DMS153 (cell line): ENCODE data around the gene GGN.
"Not testable (repeated sequence)": the region's sequence is repeated elsewhere in the genome, so short reads cannot be mapped to it uniquely, and the experiment has no call there.

Experiments
- DNase-seq: peaks from one replicate; lab custom pipeline; 2025; lab: John Stamatoyannopoulos, UW

The GGN gene, protein sequence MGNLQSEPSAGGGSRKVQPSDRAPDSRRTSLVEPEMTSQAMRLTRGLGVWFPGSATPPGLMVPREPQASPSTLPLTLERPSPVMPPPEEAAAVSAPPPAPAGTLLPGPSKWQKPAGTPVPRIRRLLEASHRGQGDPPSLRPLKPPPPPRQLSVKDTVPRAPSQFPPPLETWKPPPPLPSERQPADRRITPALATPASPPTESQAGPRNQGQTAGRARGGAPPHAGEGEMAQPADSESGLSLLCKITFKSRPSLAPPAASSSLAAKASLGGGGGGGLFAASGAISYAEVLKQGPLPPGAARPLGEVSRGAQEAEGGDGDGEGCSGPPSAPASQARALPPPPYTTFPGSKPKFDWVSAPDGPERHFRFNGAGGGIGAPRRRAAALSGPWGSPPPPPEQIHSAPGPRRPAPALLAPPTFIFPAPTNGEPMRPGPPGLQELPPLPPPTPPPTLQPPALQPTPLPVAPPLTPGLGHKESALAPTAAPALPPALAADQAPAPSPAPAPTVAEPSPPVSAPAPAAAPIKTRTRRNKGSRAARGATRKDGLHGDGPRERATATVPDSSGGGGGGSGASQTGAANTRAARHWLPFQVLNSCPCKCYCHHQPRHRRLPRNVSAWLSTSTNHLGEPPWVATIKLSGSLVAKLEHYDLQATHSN

DNA sequence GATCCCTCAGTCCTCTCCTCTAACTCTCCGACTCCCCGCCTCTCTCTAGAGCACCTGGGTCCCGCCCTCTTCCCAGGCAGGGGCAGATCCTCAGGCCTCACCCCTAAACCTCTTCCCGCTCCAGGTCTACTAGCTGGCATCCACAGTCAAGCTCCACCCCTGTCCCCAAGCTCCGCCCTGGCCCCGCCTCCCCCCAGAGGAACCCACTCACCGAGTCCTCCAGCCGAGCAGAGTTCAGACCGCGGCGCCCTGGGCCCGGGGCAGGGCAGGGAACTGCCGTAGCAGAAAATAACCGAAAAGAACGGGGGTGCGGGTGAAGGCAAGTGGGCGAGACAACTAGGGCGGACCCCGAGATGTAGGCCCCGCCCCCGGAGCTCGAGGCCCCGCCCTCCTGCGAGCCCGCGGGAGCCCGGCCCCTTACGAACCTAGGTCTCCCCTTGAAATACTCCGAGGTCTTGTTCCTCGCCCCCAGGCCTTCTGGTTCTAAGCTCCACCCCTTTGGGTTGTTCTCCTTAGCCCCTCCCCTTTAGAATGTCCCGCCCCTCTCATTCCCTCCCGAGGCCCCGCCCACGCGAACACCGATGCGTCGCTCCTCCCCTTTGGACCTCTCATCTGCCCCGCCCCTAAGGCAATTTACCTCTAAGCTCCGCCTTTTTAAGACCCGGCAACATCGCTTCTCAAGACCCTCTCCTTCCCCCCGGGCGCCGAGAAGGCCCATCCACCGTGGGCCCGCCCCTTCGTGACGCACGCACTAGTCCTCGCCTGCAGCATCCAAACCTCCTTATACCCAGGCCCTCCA is at the start of gene GGN:
TSS of gene GGN (minus strand) at position 485 of the 799 bp plus-strand sequence. CDS start 773 bp downstream, outside the sequence.
- peak; percentile 85 for DNase-seq

DNA sequence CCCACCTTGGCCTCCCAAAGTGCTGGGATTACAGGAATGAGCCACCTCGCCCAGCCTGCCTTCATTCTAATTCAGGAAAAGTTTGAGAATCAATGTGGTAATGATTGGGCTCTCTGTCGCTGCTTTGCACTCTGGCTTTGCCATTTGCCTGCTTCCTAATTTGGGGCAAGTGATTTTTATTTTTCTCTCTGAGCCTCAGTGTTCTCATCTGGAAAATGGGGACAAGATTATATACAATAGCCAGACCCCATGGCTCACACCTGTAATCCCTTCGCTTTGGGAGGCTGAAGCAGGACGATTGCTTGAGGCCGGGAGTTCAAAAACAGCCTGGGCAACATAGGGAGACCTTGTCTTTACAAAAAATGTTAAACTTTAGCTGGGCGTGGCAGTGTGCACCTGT is 49.5 kb upstream of the GGN start:
- DNase-seq: no peak

DNA sequence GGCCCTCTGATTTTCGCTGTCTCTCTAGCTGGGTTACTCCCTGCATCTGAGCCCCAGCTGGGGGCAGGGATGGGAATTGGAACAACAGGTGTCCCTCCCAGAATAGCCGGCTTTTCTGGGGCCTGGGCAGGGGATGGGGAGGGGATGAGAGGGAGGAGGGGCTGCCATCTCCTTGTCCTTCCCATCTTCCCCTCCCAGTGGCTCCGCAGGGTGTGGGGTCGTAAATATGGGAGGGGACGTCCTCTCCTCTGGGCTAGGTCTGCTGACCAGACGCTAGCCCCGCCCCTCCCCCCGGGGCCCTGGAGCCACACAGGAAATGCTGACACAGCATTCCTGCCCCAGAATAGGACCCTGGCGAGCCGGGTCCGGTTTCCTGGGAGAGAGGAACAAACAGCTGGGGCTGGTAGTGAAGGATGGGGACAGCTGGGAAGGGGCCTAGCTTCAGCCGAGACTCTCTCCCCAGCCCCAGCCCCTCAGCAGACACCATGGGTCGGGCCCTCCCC is 46.8 kb upstream of the GGN start:
- DNase-seq: no peak

DNA sequence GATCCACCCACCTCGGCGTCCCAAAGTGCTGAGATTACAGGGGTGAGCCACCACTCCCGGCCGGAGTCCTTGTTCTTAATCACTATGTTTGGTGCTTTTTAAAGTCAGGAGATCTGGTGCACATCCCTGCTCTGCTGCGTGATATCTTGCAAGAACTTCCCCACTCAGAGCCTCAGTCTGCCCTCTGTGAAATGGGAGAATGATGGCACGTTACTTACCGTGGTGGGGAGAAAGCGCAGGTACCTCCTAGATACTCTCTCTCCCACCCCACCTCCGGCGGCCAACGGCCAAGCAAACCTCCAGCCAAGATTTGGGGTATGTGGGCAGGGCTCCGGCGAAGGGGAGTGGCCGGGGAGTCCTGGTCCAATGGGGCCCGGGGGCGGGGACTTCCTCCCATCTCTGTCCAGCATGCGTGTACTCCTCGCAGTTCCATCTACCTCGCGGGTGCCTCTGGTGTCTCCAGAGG is 45.5 kb upstream of the GGN start, which contains the start of gene RYR1:
TSS of gene RYR1 (plus strand) at position 424 of the 466 bp plus-strand sequence. CDS start 139 bp downstream, outside the sequence.
- no peak for DNase-seq

DNA sequence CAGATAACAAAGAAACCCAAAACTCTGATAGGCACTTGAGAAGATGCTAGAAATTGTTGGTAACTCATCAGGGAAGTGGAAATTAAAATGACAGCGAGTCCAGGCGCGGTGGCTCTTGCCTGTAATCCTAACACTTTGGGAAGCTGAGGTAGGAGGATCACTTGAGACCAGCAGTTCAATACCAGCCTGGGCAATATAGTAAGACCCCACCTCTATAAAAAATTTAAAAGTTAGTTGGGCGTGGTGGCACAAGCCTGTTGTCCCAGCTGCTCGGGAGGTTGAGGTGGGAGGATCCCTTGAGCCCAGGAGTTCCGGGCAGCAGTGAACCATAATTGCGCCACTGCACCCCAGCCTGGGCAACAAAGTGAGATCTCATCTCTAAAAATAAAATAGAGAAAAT is 43.1 kb upstream of the GGN start:
- no peak for DNase-seq

DNA sequence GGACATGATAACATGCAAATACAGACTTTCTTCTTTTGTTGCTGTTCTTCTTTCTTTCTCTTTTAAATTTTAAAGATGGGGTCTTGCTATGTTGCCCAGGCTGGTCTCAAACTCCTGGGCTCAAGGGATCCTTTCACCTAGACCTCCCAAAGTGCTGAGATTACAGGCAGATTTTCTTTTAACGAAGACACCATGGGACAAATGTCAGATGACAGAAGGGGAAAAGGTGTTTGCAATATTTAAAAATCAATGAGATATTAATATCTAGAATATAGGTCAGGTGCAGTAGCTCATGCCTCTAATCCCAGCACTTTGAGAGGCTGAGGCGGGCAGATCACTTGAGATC is 42.0 kb upstream of the GGN start:
- no peak for DNase-seq

DNA sequence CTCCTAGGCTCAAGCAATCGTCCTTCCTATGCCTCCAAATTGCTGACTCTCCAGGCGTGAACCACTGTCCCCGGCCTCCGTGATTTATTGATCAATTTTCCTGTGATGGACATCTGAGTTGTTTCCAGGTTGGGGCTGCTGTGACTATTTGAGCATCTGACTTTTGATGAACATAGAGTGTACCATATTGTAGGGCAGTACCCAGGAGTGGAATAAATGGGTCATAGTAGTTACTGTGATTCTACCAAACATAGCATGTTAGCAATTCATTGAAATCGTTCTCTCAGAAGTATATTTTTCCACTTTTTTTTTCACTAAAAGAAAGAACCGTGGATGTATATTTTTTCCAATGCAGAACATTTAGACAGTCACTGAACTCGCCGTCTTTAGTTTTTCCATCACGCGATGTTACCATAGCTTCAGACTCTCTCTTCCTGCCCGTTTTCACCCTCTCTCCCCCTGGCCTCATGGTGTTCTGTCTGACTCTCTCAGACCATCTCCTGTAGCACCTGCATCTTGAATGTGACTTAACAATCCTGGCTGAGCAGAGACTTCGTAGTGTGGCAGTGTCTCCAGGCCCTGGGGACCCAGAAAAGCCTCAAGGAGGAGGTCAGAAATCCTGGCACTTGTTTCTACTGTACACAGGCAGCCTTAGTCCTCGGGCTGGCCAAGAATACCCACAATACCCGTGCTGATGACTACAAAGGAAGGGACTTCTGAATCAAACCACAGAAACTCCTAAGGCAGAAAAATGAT is 41.4 kb upstream of the GGN start:
- DNase-seq: no peak

DNA sequence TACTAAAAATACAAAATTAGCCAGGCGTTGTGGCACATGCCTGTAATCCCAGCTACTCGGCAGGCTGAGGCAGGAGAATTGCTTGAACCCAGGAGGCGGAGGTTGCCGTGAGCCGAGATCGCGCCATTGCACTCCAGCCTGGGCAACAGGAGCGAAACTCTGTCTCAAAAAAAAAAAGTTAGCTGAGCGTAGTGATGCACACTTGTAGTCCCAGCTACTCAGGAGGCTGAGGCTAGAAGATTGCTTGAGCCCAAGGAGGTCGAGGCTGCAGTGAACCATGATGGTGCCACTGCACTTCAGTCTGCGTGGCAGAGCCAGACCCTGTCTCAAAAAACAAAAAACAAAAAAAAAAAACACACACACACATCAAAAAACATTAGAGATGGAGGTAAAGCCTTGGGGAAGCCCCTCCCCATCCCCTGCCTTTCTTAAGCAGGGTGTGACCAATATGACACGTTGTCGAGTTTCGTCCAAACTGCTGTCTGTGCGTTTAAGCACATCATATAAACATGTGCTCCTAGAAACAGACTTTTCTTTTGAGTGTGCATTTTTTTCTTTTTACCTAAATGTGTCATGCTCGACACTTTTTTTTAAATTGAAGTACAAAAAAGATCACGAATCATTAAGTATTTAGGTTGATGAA is 39.3 kb upstream of the GGN start:
- DNase-seq: not testable (repeated sequence)

DNA sequence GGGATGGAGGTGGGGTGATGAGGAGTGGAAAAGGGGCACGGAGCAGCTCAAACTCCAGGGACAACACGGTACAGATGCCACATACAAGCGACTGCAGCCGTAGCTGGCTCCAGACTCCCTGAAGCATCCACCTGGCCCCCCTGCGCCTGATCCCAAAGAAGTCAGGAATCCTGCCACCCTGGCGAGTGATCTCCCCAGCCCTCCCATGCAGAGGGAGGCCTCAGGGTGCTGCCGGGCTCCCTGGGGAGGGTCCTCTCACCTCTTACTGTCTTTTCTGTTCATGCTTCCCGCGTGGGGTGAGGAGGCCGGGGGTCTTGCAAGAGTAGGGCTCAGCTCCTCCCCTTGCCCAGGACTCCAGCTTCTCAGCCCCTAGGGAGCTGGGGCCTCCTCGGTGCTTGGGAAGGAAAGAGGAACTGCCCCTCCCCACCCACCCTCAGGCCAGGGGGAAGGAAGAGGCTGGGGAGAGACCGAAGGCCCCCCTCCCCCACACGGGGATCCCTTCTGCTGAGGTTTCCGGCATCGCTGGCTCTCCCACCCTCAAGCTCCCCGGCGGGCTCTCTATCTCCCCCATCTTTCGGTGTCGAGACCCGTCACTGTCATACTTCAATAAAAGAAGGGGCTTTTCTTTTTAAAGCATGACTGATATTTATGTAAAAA is 38.1 kb upstream of the GGN start, which contains the start of gene RASGRP4:
TSS of gene RASGRP4 (minus strand) at position 410 of the 657 bp plus-strand sequence. CDS start at position 282, 128 bp downstream.
- DNase-seq: no peak

DNA sequence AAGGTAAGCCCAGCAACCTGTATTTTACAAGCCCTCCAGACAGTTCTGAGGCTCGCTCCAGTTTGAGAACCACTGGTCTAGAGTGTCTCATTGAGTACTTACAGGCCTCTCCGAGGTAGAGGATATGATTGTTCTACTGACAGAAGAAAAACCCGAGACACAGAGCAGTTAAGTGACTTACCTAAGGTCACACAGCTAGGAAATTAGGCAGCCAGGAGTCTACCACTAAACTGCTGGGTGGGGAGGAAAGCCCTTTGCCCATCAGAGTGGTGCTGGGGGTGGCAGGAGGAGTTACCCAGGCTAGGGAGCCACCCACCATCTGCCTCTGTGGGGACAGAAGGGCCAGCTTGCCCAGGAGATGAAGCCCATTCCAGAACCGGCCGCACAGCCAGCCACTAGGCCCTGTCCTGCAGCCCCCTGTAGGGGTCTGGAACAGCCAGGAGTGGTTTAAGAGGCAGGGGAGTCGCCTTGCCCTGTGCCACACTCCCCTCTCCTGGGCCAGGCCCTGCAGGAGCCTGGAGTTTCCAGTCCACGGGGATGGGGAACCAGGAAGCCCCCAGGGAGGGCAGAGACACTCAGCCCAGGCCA is 37.5 kb upstream of the GGN start:
- no peak for DNase-seq

DNA sequence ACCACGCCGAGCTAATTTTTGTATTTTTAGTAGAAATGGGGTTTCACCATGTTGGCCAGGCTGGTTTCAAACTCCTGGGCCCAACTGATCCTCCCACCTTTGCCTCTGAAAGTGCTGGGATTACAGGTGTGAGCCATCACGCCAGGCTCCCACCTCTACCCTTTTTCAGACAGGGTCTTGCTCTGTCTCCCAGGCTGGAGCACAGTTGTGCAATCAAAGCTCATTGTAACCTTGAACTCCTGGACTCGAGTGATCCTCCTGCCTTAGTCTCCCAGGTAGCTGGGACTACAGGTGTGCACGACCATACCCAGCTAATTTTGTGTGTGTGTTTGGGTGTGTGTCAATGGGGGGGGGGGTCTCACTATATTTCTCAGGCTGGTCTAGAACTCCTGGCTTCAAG is 36.4 kb upstream of the GGN start:
- no peak for DNase-seq

DNA sequence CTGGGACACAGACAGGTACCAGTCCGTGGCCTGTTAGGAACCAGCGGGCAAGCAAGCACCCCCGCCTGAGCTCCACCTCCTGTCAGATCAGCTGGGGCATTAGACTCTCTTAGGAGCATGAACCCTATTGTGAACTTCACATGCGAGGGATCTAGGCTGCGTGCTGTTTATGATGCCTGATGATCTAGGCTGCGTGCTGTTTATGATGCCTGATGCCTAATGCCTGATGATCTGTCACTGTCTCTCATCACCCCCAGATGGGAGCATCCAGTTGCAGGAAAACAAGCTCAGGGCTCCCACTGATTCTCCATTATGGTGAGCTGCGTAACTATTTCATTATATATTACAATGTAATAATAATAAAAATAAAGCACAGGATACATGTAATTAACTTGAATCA is 34.6 kb upstream of the GGN start:
- DNase-seq: no peak

DNA sequence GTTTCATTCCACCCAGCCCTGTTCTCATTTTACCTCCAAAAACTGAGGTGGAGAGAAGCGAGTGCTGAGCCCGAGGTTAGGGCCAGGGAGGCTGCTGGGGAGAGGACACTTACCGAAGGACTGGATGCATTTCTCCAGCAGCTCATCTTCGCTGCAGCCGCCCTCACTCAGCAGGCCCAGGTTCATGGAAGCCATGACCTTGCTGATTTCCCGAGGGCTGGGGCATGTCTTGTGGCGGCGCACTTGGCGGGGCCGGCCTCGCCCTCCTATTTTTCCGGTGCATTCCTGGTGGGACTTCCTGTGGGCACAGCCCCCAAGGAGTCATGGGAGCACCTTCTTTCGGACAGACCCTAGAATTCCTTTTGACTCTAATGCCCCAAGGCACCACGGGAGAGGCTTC is 34.0 kb upstream of the GGN start:
- no peak for DNase-seq

DNA sequence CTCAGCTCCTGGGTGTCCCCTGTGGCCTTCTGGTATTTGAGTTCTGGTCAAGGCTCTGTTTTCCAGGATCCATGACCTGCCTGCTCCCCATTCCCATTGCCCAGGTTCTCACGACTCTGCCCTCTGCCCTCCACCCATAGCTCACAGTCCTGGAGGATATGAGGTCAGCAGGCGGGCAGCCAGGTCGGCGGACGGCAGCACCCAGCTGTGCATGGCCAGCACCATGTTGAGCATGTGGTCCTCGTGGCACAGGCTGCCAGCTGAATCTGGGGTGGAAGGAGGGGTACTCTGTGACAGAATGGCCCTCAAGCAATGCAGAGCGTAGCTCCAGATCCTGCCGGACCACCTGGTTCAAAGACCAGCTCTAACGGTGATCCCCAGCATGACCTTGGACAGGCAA is 33.1 kb upstream of the GGN start:
- no peak for DNase-seq

DNA sequence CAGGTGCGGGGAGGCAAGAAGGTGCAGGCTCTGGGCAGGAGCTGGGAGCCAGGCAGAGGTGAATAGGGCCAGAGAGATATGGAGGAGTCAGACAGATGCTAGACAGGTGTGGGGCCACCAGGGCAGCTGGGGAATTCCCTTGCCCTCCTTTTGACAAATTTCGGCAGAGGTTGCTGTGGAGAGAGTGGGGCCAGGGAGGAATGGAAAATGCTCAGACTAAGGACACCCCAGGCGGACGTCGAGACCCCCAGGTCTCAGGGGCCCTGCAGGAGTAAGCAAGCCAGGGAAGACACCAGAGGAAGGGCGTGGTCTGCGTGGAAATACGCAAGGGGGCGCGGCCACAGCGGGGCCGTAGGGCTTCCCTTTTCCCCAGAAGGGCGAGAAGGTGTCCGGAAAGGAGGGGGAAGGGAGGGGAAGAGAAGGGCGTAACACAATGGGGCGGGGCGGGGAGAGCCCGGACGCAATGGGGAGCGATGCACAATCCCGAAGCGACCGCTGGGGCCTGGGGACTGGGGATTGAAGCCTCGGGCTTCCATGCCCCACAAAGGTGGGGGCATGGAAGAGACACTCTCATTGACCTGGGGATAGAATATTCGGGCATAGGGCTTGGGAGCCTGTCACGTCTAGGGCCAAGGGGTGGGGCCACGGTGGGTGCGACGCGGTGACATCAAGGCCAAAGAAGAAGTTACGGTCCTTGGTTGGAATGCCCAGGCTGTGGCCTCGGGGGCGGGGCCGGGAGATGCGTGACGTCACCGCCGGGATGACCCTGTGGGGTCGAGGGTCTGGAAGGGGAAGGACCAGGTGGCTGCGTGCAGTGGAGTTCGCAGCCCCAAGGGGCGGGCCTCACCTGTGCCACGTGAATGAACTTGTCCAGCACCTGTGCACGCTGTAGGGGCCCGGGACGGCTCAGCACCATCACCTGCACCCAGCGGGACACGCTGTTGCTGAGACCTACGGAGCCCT is 30.0 kb upstream of the GGN start:
- peak; percentile 57 for DNase-seq

DNA sequence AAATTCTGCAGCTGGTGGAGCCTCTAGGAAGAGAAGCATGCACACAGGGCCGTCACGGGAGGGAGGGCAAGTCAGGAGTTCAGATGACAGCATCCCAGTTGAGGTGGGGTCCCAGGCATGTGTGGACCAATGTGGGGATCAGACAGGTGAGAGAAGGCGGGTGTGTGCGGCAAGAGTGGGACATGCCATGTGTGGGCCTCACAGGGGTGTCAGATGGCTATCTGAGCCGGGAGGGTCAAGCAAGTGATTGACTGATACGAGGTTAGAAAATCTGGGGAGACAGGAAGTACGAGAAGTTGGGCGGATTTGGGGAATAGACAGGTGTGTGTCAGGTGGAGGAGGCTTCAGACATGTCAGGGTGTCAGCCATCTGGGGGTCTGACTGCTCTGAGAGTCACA is 29.3 kb upstream of the GGN start:
- DNase-seq: no peak

DNA sequence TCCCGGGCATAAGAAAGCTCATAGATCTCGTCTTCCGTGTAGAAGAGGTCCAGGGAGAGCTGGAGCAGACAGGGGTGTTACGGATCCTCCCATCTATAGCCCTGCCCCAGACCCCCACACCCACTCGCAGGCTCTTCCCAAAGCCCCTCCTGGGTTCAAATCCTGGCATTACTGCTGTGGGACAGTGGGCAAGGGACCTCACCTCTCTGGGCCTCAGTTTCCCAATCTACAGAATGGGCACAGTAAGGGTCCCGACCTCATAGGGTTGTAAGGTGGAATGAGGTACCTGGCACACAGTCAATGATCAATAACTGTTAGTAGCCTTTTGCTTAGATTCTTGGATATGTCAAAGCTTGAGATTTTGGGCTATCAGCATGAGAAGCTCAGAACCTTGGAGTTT is 25.6 kb upstream of the GGN start:
- DNase-seq: no peak

DNA sequence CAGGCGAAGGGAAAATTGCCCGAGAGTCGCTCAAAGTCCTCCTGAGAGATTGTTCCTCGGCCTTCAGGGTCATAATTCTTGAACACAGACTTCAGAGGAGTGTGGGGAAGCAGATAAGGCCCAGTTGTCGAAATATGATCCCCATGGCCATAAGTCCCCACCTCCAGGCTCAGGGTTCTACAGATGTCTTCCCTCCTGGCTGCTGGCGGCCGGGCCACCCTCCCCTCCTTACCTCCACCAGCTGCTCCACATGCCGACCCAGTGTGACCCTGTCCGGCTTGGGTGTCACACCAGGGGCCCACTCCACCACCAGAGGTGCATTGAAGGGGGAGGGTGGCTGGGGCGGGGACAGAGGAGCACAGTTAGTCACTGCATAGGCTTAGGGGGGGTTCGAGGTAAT is 25.1 kb upstream of the GGN start:
- DNase-seq: no peak

DNA sequence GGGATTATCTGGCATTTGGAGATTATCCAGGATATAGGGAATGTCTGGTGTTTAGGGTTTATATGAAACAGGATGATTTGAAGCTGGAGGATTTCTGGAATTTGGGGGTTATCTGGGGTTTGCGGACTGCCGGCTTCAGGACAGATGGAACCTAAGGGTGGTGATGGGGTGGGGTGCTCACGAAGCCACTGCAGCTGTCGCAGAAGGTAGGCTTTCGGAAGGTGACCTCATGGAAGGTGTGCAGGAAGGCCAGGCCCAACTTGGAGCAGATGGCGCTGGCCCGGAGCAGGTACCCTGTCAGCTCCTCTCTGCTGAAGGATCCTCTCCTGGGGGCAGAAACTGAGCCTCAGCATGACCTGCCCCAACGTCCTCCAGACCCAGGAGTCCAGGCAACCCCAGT is 24.7 kb upstream of the GGN start:
- no peak for DNase-seq
